ENCODE results near the gene ZNF385D.

Gene ZNF385D

GRCh38 chr3:21715662-21716061 is 35.3 kb downstream of the ZNF385D start:
- H3K4me3 ChIP-seq (ENCODE audit: low read depth, low read length): no peak overlapping the region
- TF ChIP-seq, protein P1, sequence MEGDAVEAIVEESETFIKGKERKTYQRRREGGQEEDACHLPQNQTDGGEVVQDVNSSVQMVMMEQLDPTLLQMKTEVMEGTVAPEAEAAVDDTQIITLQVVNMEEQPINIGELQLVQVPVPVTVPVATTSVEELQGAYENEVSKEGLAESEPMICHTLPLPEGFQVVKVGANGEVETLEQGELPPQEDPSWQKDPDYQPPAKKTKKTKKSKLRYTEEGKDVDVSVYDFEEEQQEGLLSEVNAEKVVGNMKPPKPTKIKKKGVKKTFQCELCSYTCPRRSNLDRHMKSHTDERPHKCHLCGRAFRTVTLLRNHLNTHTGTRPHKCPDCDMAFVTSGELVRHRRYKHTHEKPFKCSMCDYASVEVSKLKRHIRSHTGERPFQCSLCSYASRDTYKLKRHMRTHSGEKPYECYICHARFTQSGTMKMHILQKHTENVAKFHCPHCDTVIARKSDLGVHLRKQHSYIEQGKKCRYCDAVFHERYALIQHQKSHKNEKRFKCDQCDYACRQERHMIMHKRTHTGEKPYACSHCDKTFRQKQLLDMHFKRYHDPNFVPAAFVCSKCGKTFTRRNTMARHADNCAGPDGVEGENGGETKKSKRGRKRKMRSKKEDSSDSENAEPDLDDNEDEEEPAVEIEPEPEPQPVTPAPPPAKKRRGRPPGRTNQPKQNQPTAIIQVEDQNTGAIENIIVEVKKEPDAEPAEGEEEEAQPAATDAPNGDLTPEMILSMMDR (IDR thresholded peaks at IDR 0.05; ENCODE audit: low read depth, low read length): no peak

DNA sequence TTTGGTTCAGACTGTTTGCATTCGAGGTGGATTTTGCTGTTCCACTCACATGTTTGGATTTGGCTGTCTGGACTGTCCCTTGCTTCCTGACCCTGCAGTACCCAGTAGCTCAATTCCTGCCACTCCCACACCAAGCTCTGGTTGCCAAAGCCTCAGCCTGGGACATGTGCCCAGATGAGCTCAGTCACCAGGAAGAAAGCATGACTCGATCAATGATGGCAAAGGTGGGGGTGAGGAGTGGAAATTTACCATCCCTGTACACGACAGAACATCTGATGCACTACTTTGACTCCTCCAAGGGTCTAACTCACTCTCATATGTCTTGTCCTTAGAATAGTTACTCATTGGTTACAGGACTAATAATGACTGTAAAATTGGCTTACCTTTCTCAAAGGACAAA is 45.2 kb downstream of the ZNF385D start:
- H3K4me3 ChIP-seq (ENCODE audit: low read depth, low read length): no peak overlapping the region
- TF ChIP-seq, protein P1 (IDR thresholded peaks at IDR 0.05; ENCODE audit: low read depth, low read length): no peak

DNA sequence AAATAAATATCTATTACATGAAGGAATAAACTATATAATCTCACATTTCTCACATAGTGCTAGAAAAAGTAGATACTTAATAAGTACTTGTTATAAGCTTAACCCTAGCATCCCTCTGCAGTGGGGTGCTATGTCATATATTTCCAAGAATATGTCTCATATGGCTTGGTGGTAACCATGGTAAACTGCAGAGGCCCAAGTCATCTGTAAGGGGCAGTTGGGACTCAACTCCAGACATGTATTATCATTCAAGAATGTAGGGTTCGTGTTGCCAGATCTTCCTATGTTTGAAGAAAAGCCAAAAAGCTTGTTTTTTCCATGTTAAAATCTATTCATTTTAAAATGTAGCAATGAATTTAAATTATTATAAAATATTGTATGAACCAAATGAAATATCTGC is 46.2 kb downstream of the ZNF385D start:
- TF ChIP-seq, protein P1 (IDR thresholded peaks at IDR 0.05; ENCODE audit: low read depth, low read length): no peak
- no peak overlapping the region for H3K4me3 ChIP-seq (ENCODE audit: low read depth, low read length)

- no peak overlapping the region for H3K4me3 ChIP-seq (ENCODE audit: low read depth, low read length)
- TF ChIP-seq, protein P1 (IDR thresholded peaks at IDR 0.05; ENCODE audit: low read depth, low read length): no peak
Measured at GRCh38 chr3:21703291-21703690, 47.7 kb downstream of the ZNF385D start.

GRCh38 chr3:21697707-21698106 is 53.3 kb downstream of the ZNF385D start:
- TF ChIP-seq, protein P1 (IDR thresholded peaks at IDR 0.05; ENCODE audit: low read depth, low read length): no peak
- H3K4me3 ChIP-seq (ENCODE audit: low read depth, low read length): no peak overlapping the region

- no peak overlapping the region for H3K4me3 ChIP-seq (ENCODE audit: low read depth, low read length)
- TF ChIP-seq, protein P1 (IDR thresholded peaks at IDR 0.05; ENCODE audit: low read depth, low read length): no peak
Measured at GRCh38 chr3:21694506-21694905, 56.5 kb downstream of the ZNF385D start.

- TF ChIP-seq, protein P1 (IDR thresholded peaks at IDR 0.05; ENCODE audit: low read depth, low read length): no peak
- no peak overlapping the region for H3K4me3 ChIP-seq (ENCODE audit: low read depth, low read length)
Measured at GRCh38 chr3:21691036-21691435, 60.0 kb downstream of the ZNF385D start.
